GM21526 (cell line): ENCODE measurements around the gene PSORS1C1.

Experiments
- ATAC-seq: cut with Tn5 transposase; IDR thresholded peaks from one replicate; pipeline ENCODE4 v1.9.1; 2021; ENCODE audit warnings: moderate library complexity; ENCODE audit not compliant: unreplicated experiment, low FRiP score

PSORS1C1 gene

GRCh38 chr6:31125162-31125561 lies 10.6 kb downstream of the PSORS1C1 start:
- no peak for ATAC-seq

DNA sequence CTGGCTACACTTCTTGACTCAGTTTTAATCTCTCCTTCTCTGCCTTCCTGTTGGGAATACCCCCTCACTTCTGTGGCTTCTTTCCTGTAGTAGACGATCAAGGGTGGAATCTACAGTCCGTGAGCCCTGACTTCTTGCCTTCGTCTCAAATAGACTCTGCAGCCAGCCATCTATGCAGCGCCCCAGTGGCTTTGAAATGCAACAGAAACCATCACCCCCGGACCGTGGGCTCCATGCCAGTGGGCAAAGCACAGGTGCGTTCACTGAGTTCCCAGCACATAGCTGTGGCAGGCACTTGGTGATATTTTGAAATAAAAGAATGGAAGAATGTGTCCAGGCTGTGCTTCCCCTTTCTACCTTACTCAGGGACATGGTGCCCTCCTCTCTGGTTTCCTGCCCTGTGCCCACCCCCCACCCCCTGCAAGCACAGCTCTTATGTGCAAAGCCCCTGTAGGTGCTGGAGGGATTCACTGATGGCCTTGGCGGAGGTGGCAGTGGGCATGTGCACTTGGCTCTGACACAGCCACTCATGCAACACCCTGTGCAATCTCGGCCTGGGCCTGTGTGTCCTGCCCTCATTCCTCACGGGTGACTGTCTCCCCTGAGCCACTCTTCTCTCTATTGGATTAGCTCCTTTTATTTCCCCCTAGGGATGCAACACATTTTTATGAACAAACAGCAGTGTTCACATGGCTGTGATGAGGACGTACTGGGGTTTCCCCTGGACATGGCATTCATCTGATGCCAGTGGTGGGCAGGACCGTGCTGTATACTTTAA lies 11.2 kb downstream of the PSORS1C1 start:
- no peak for ATAC-seq

DNA sequence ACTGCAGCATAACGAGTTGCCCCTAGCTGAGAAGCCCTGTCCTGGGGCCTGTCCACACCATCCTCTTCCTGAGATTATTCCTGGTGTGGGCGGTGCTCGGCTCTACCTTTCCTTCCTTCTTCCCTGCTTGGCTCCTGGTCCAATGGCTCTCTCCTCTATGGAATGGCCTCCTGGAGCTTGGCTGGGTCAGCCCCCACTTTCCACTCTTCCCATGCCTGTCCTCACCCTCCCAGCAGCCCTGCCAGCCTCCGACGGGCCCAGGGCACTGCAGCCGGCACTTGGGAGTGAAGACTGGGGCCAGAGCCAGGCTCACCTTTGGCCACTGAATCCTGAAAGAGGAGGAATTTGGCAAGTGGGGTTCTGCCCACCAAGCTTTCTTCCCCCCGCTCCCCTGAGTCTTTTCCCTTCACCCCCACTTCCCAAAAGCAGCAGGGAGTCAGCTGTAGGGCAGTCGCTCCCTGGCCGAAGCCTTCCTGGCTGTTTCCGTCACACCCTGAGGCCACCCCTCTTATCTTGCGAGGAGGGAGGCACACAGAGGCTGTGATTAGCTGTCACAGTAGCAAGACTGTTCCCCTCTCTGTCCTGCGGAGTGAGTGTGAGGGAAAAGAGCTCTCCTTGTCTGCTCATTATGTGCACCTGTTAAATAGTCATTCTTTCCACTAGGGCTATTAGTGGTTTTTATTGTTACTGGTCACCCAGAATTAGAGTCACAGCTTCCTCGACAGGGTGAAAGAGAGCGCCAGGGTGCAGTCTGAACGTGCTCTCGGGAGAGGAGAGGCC lies 12.0 kb downstream of the PSORS1C1 start:
- ATAC-seq: no peak

- ATAC-seq: no peak
Measured at GRCh38 chr6:31128093-31128676, 13.6 kb downstream of the PSORS1C1 start.

GRCh38 chr6:31129130-31129529 lies 14.5 kb downstream of the PSORS1C1 start:
- no peak for ATAC-seq

- no peak for ATAC-seq
Measured at GRCh38 chr6:31130751-31131150, 16.2 kb downstream of the PSORS1C1 start.

- ATAC-seq: no peak
Measured at GRCh38 chr6:31131595-31131994, 17.0 kb downstream of the PSORS1C1 start.

GRCh38 chr6:31132806-31133205 lies 18.2 kb downstream of the PSORS1C1 start:
- ATAC-seq: no peak

DNA sequence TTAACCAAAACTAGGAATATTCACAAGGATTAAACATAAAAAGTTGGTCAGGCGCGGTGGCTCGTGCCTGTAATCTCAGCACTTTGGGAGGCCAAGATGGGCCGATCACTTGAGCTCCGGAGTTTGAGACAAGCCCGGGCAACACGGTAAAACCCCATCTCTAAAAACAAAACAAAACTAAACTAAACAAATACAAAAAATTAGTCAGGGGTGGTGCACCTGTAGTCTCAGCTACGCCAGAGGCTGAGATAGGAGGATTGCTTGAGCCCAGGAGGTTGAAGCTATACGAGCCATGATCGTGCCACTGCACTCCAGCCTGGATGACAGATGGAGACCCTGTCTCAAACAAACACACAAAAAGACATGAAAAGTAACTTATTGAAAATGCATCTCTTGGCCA lies 21.1 kb downstream of the PSORS1C1 start:
- no peak for ATAC-seq

DNA sequence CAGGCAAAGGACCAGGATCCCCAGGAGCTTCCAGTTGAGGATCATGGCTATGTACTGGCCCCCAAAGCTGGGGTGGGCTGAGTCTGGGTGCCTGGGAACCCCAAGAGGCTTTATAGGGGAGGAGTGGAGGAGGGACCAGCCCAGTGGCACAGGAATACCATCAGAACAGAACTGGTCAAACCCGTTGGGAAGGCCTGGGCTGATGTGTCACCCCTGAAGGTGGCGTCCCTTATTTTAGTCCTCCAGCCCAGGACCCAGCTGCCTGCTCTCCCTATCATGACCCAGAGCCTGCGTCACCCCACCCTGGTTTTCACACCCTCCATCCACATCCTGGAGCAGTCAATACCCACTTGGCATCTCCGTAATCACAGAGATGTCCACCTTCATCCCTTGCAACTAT lies 24.4 kb downstream of the PSORS1C1 start, which contains the start of gene PSORS1C2:
Gene PSORS1C2, minus strand, starts transcription at position 85 of the 400 bp plus-strand sequence. Its CDS starts 40 bp downstream, at position 45.
- ATAC-seq: no peak

DNA sequence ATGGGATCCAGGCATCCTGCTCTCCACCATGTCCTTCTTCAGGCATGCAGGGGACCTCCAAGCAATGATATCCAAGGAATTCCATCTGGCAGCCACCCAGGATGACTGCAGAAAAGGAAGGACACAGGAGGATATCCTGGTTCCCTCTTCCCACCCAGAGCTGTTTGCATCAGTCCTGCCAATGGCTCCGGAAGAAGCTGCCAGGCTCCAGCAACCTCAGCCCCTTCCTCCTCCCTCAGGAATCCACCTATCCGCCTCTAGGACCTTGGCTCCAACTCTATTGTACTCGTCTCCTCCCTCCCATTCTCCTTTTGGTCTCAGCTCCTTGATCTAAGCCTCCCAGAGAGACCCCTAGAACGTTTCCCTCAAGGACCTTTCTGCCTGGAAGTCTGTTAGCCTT lies 25.0 kb downstream of the PSORS1C1 start:
- no peak for ATAC-seq

DNA sequence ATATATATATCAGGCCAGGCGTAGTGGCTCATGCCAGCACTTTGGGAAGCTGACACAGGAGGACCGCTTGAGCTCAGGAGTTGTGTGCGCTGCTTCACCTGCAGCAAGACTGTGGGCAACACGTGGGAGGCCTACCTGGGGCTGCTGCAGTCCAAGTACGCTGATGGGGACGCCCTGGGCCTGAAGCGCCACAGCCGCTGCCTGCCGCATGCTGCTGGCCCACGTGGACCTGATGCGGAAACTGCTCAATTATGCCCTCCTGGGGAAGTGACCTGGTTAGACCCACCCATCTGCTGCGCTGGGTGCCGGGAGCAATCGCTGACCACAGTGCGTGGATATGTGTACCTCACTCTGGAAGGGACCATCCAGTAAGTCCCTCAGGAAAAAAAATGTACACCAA lies 26.0 kb downstream of the PSORS1C1 start:
- ATAC-seq: no peak

DNA sequence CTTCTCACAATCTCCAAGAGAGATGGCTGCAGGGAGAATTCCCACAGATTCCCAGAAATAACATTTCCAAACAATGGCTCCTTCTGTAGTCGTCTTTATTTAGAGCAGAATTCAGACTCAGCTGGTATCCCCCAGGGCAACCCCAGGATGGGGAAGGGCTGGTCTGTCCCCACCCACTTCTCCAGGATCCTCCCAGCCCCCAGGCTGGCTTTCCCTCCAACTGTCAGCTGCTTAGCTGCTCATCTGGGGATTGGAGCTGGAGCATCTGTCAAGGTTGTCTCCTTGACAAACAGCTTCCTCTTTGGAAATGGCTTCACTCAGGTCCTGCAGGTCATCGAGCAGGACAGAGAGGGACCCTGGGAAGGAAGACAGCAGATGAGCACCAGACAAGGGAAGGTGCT lies 27.8 kb downstream of the PSORS1C1 start:
- no peak for ATAC-seq

- ATAC-seq: no peak
Measured at GRCh38 chr6:31143148-31143547, 28.5 kb downstream of the PSORS1C1 start.

- ATAC-seq: no peak
Measured at GRCh38 chr6:31144296-31144969, 29.8 kb downstream of the PSORS1C1 start.

DNA sequence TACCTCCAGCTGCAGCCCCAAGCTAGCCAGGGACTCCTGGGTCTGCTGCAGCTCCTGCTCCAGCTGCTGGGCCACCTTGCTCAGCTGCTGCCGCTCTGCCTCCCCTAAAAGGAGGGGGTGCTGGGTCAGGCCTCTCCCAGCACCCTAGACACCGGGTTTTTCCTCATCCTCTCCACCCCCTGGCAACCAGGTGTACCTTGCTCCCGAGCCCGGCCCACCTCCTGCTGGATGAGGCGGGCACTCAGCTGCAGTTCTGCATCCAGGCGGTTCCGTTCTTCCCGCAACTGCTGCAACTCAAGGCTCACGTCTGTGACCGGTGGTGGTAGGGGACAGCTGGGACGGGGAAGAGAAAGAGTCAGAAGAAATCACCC lies 30.4 kb downstream of the PSORS1C1 start:
- ATAC-seq: no peak

DNA sequence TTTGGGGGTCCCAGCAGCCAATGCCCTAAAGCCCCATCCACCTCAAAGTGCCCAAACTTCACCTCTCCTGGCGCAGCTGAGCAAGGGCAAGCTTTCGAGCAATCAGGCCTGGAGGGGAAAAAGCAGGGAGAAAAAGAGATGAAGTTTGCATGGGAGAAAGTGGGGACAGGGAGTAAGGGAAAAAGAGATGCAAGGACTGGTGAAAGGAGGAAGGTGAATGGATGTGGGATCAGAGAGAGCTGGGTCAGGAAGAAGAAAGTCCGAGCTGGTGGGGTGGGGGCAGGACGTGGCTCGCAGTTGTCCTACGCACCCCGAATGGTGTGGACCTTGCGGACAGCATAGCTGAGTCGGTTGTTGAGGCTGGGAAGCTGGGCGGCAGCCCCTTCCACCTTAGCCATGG lies 30.8 kb downstream of the PSORS1C1 start:
- no peak for ATAC-seq

- ATAC-seq: no peak
Measured at GRCh38 chr6:31149827-31150447, 35.3 kb downstream of the PSORS1C1 start.

- no peak for ATAC-seq
Measured at GRCh38 chr6:31152781-31153180, 38.2 kb downstream of the PSORS1C1 start.

GRCh38 chr6:31154436-31154835 lies 39.8 kb downstream of the PSORS1C1 start:
- ATAC-seq: no peak
